Ishikawa (cell line): ENCODE results near the gene ARHGAP33.

Experiments used
- CEBPB ChIP-seq: IDR thresholded peaks from 2 replicates; pipeline ENCODE4 v1.6.1; 2012
- EGR1 ChIP-seq: IDR thresholded peaks from 2 replicates; pipeline ENCODE4 v1.6.1; 2012
- EP300 ChIP-seq: IDR thresholded peaks from 2 replicates; pipeline ENCODE4 v1.6.1; 2012; ENCODE audit warnings: borderline replicate concordance
- FOXM1 ChIP-seq: IDR thresholded peaks from 2 replicates; pipeline ENCODE4 v1.6.1; 2012; ENCODE audit warnings: low read depth, borderline replicate concordance
- NFIC ChIP-seq: IDR thresholded peaks from 2 replicates; pipeline ENCODE4 v1.6.1; 2012
- RAD21 ChIP-seq: IDR thresholded peaks from 2 replicates; pipeline ENCODE4 v1.6.1; 2012; ENCODE audit warnings: low read depth
- TAF1 ChIP-seq: IDR thresholded peaks from 2 replicates; pipeline ENCODE4 v1.6.1; 2012; ENCODE audit warnings: low read depth, mild to moderate bottlenecking
- TCF12 ChIP-seq: IDR thresholded peaks from 2 replicates; pipeline ENCODE4 v1.6.1; 2012; ENCODE audit warnings: low read depth
- YY1 ChIP-seq: IDR thresholded peaks from 2 replicates; pipeline ENCODE4 v1.6.1; 2012; ENCODE audit warnings: low read depth
- ZBTB7A ChIP-seq: IDR thresholded peaks from 2 replicates; pipeline ENCODE4 v1.6.1; 2012; ENCODE audit warnings: low read depth
- TF ChIP-seq, protein P1 (sequence below): IDR thresholded peaks from 2 replicates; pipeline ENCODE4 v1.6.1; 2012
- TF ChIP-seq, protein P2 (sequence below): IDR thresholded peaks from 2 replicates; pipeline ENCODE4 v1.6.1; 2012; ENCODE audit warnings: low read depth, mild to moderate bottlenecking

DNA sequence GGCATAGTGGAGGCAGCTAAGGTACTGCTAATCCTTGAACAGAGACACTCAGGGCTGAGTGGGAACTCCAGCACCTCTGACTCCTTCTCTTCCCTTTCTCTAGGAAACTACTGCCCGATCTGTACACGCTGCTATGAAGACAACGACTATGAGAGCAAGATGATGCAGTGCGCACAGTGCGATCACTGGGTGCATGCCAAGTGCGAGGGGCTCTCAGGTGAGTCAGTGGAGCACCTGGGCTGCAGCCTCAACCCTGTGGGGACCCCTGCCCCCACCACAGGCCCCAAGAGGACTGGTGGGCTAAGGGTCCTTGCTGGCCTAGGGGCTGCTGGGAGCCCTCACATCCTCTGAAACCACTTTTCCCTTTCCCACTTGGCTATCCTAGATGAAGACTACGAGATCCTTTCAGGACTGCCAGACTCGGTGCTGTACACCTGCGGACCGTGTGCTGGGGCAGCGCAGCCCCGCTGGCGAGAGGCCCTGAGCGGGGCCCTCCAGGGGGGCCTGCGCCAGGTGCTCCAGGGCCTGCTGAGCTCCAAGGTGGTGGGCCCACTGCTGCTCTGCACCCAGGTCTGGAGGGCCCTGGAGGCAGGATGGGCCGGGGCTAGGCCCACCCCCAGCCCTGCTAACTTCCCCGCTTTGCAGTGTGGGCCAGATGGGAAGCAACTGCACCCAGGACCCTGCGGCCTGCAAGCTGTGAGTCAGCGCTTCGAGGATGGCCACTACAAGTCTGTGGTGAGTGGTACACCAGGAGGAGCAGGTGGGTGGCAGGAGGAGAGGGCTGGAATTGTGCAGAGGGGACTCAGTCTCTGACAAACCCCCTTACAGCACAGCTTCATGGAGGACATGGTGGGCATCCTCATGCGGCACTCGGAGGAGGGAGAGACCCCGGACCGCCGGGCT, 48.1 kb upstream of the ARHGAP33 start:
- TF ChIP-seq, protein P1, sequence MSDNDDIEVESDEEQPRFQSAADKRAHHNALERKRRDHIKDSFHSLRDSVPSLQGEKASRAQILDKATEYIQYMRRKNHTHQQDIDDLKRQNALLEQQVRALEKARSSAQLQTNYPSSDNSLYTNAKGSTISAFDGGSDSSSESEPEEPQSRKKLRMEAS, result no peak
- TF ChIP-seq FOXM1 (no peak), CEBPB (no peak), ZBTB7A (no peak), TAF1 (no peak), RAD21 (no peak), YY1 (no peak), NFIC (no peak), EGR1 (no peak), EP300 (no peak), TCF12 (no peak)
- TF ChIP-seq, protein P2, sequence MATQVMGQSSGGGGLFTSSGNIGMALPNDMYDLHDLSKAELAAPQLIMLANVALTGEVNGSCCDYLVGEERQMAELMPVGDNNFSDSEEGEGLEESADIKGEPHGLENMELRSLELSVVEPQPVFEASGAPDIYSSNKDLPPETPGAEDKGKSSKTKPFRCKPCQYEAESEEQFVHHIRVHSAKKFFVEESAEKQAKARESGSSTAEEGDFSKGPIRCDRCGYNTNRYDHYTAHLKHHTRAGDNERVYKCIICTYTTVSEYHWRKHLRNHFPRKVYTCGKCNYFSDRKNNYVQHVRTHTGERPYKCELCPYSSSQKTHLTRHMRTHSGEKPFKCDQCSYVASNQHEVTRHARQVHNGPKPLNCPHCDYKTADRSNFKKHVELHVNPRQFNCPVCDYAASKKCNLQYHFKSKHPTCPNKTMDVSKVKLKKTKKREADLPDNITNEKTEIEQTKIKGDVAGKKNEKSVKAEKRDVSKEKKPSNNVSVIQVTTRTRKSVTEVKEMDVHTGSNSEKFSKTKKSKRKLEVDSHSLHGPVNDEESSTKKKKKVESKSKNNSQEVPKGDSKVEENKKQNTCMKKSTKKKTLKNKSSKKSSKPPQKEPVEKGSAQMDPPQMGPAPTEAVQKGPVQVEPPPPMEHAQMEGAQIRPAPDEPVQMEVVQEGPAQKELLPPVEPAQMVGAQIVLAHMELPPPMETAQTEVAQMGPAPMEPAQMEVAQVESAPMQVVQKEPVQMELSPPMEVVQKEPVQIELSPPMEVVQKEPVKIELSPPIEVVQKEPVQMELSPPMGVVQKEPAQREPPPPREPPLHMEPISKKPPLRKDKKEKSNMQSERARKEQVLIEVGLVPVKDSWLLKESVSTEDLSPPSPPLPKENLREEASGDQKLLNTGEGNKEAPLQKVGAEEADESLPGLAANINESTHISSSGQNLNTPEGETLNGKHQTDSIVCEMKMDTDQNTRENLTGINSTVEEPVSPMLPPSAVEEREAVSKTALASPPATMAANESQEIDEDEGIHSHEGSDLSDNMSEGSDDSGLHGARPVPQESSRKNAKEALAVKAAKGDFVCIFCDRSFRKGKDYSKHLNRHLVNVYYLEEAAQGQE, result no peak
